ELF-1 (cell line): ENCODE results near the gene WNT2B.
A peak's percentile ranks its signal among the peaks of the same experiment; 100 is the strongest.

ENCODE experiments used
- DNase-seq: peaks from one replicate; pipeline ENCODE4 v3.0.0-alpha.2; 2016; ENCODE audit warnings: low read depth, low spot score

Gene WNT2B

DNA sequence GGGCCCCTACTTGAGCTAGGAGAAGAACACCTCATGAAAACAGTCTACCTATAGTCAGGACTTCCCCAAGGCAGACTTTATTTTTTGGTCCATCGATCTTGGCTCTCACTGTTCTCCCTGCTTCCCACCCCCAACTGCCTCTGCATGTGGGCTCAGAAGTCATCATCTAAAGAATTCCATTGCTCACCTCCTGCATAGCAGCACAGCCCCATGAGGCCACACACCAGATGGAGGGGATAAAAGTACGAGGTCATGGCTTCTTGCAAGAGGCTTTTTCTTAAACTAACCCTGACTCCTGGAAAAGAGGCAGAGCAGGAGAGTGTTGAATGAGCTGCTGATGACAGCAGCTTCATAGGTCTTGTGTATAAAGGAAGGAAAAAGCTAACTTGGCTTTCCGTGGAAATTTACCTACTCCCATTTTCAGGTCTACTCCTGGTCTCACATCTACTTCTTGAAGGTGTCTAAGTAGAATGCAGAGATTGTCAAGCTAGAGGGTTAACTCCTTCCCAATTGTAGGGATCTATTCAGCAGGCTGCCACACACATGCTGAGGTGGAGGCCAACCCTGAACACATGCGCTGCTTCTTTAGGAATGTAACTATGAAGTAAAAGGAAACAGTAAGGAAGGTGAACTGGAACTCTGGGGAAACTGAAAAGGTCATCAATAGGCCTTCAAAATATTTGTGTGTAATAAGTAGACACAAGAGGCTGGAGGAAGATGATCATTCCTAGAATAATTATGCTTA is 18.7 kb downstream of the WNT2B start:
- DNase-seq, result no peak

GRCh38 chr1:112528076-112528475 is 19.3 kb downstream of the WNT2B start:
- no peak for DNase-seq

DNA sequence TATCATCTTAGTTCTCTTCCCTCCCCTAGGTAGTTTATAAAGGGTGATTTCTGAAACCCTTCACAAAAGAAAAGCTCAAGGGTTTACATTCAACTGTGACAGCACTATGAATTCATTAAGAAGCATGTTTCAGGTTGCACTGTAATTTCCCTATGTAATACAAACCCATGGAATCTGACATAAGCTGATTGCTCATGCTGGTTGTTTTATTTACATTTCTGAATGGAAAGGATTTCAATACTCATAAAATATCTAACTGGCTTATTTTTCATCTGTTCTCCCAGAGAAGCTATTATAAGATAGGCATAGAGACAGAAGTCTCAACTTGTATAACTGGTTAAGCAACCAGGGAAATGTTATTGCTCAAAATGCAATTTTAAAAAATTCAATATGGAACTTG is 20.5 kb downstream of the WNT2B start:
- DNase-seq, result no peak

- no peak for DNase-seq
Measured at GRCh38 chr1:112530832-112531231, 22.1 kb downstream of the WNT2B start.

GRCh38 chr1:112532064-112532463 is 23.3 kb downstream of the WNT2B start:
- DNase-seq, result no peak

DNA sequence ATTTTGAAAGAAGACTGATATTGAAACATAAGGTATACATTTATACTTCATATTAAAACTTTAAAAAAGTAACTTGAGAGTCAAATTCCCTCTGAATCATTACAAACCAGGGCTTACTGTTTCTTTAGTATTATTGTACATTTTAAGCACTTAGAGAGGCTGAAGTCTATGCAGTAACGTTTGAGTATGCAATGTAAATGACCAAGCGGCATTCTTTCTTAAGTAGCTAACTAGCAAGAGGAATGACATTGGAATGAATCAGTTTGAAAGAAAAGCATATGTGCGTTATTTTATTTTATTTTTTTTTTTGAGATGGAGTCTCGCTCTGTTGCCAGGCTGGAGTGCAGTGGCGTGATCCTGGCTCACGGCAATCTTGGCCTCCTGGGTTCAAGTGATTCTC is 24.3 kb downstream of the WNT2B start:
- DNase-seq, result no peak

GRCh38 chr1:112536561-112536960 is 27.8 kb downstream of the WNT2B start:
- DNase-seq, result no peak

DNA sequence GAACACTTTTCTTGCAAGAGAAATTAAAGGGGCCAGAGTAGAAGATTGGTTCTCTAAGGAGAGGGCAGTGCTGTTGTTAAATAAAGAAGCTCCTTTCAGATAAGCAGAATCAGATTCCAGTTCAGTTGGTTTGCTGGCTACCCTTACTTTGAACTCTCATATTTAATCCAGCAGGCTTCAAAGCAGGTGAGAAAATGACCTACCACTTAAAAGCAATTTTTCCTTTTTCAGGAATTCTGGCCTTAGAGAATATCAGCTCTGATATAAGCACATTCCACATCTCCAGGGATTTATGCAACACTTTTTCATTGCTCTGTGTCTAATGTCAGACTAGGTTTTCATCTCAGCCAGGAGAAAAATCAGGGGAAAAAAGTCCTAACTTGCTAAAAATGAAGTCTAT is 28.7 kb downstream of the WNT2B start:
- no peak for DNase-seq

DNA sequence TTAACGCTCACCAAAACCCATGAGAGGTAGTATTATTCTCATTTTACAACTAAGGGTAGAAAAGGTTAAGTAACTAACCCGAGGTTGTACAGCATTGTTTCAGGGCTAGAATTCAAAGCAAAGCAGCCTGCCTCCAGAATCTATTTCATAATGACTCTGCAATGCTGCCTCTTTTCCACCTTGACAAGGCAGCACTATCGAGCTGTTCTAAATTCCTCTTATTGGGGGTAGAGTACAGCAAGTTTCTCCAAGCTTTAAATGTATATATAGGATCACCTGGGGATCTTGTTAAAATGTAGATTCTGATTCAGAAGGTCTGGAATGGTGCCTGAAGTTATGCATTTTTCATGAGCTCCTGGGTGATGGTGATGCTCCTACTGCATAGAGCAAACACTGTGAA is 30.1 kb downstream of the WNT2B start:
- no peak for DNase-seq

DNA sequence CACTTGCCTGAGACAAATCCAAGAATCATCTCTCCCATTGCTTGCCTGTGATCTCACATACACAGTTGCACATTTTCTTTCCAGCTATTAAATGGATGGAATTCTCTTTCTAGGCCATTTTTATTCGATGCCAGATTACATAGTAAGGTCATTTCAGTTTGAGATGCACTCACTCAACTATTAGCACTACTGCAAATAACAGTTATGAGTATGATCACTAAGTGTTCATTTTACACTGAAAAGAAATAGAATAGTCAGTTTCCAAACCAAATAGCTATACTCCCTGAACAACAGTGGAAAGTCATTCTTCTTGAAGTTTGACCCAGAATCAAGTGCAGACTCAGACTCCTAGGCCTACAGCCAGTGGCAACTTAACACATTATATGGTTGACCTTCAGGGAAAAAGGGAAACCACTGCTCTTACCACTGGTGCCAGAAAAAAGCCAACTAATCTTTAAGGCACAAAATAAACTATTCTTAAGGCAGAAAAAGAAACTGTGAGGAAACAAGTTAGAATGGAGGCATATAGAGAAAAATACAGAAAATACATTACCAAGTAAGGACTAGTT is 31.5 kb downstream of the WNT2B start:
- no peak for DNase-seq

DNA sequence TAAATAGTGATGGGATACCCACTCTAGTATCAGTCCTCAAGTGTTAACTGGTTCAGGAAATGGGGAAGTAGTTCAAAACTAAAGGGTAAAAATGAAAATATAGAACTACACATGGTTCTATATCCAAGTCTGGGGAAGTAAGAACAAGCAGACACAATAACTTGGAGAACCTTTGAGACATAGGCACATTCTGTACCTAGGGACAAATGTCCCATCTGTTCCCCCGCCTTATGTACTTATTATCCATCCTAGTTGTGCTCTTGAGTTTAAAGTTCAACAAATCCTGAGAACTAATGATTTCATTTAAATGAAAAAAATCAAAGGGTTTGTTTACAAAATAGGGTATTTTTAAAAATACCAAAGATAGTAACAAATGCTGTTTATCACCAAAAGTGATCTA is 32.5 kb downstream of the WNT2B start:
- DNase-seq, result no peak

GRCh38 chr1:112542206-112542973 is 33.6 kb downstream of the WNT2B start:
- DNase-seq, result no peak

DNA sequence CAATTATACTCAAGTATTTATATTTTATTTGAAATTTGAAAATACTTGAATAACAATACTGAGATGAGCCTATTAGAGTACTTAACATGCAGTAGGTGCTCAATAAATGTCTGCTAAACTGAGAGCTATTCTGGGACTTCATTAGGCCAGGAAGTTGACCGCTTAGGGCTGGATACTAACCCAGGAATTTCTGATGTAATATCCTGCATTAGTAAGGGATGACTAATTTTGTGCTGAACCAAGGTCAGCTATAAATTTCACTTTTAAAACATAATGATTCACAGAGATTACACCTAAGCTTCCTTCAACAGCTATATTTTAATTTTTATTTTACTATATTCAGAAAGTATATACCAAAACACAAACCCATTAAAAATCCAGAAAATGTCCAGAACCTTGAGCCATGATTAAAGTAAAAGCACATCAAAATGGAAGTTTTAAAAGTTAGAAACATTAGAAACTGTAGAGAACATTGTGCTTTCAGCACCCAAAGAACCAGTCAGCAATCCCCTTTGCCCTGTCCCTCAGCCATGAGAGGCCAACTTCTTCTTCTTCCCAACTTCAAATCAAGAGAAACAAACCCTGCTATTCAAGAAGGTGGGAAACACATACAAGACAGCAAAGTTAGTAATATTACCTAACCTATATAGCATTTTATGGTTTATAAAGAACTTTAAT is 35.4 kb downstream of the WNT2B start:
- no peak for DNase-seq

GRCh38 chr1:112544751-112545150 is 36.0 kb downstream of the WNT2B start:
- no peak for DNase-seq

DNA sequence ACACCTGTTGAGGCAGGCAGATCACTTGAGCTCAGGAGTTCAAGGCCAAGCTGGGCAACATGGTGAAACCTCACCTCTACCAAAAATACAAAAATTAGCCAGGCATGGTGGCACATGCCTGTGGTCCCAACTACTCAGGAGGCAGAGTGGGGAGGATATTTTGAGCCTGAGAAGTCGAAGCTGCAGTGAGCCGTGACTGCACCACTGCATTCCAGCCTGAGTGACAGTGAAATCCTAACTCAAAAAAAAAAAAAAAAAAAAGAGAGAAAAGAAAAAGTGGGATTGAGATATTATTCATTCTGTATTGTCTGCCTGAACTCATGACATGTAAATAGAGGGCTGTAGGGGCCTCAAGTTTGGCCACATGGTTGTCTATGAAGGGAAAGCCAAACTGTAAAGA is 37.3 kb downstream of the WNT2B start:
- DNase-seq, result no peak

- no peak for DNase-seq
Measured at GRCh38 chr1:112548547-112548946, 39.8 kb downstream of the WNT2B start.

GRCh38 chr1:112549590-112549989 is 40.8 kb downstream of the WNT2B start:
- DNase-seq, result no peak

DNA sequence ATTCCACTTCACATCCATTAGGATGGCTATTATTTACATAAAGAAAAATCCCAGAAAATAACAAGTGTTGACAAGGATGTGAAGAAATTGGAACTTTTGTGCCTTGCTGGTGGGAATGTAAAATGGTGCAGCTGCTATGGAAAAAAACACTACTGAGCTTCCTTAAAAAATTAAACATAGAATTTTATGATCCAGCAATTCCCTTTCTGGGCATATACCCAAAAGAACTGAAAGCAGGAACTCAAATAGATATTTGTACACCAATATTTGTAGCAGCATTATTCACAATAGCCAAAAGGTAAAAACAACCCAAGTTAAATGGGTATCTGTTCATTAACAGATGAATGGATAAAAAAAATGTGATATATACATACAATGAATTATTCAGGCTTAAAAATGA is 45.6 kb downstream of the WNT2B start:
- DNase-seq, result no peak

GRCh38 chr1:112557385-112557784 is 48.6 kb downstream of the WNT2B start:
- DNase-seq, result no peak

GRCh38 chr1:112558634-112559033 is 49.9 kb downstream of the WNT2B start:
- DNase-seq, result peak; percentile 19

DNA sequence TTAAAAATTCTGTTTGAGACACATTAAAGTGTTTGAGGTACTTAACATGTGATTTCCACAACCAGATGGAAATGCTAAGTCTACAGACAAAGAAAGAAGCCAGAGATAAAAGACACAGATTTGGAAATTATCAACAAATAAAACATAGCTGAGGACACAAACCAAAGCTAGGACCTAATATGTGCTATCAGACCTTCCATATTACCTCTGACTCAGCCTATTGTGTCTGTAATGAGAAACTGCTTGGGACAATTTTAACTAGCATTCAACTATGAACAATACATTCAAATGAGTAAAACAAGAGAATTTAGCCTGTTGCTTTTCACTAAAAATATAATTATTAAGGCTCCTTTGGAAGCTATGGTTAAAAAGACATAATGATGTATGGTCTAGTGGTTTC is 54.6 kb downstream of the WNT2B start:
- DNase-seq, result no peak

- DNase-seq, result no peak
Measured at GRCh38 chr1:112564081-112564480, 55.3 kb downstream of the WNT2B start.
